ENCODE results near the gene C10orf143.

Gene C10orf143

DNA sequence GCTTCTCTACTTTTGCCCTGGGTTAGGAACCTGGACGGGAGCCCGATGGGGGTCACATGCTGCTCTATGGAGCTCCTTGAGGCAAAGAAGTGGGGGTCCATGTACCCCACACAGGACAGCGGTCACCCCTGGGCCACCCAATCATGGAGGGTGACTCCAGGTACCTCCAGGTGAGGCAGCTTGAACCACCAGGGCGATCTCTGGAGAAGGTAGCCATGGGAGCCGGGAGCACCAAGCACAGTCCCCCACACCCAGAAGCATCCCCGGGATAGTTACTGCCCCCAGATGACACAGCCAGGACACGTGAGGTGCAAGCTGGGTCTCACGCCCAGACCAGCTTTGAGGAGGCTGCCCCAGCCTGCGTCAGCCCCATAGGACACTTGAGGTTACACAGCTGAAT, 58.4 kb downstream of the C10orf143 start:
- DNase-seq (ENCODE audit: low spot score) = no peak

GRCh38 chr10:130050721-130051120, 59.9 kb downstream of the C10orf143 start:
- no peak for DNase-seq (ENCODE audit: low spot score)

GRCh38 chr10:130049987-130050386, 60.6 kb downstream of the C10orf143 start:
- no peak for DNase-seq (ENCODE audit: low spot score)

DNA sequence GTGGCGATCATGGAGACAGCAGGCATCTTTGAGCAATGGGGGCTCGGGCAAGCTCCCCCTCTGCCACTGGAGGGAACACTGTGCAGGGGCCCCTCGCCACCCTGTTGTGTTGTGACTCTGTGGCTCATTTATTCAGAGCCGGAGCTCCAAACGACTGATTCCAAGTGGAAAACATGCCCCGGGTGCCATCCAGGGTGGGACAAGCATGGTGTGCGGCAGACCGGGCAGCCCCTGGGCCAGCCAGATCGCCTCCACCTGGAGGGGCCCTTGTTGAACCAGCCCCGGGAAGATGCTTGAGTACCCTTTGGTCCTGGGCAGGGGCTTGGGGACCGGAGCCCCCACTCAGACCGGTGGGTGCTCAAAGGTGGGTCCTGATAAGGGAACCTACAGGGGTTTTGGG, 61.4 kb downstream of the C10orf143 start:
- no peak for DNase-seq (ENCODE audit: low spot score)

GRCh38 chr10:130048081-130048480, 62.5 kb downstream of the C10orf143 start:
- DNase-seq (ENCODE audit: low spot score) = no peak

GRCh38 chr10:130047336-130047735, 63.3 kb downstream of the C10orf143 start:
- DNase-seq (ENCODE audit: low spot score) = no peak

DNA sequence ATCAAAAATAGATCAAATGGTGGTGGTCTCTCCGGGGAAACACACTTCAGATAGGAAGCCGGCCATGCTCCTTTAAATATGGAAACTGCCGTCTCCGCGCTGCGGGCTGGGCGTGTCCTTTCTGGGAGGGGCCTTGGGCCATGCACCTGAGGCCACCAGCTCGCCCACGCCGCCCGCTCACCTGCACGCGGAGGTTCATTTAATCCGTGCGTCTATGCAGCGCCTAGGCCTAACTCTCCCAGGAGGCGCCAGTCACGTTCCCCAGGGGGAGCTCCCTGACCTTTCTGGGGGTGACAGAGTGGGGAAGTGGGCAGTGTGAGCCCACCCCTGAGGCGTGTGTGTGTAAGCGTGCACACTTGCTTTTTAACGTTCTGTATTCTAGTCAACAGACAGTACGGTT, 64.0 kb downstream of the C10orf143 start:
- DNase-seq (ENCODE audit: low spot score) = no peak

GRCh38 chr10:130045801-130046321, 64.8 kb downstream of the C10orf143 start:
- no peak for DNase-seq (ENCODE audit: low spot score)

DNA sequence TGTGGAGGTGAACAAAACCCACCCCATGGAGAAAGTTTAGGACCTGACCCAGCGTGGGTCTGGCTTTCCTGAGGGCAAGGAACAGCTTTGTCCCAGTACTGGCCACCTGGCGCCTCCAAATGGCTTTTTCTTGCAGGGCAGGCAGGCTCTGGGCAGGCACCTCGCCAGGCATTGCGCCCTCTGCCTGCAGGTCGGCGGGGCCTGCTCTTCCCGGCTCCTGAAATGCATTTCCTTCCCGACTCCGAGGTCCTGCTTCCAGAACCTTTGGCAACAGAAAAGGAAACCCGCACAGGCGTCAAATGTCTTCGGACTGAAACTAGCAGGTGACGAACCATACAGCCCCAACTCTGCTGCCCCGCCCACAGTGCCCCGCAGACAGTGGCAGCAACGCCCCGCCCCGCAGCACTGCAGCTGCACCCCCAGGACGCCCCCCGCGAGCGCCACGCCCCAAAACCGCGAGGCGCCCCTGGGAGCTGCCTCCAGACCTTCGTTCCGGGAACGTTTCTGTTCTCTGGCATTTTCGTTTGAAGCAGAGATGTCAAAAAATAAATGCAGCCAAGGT, 65.5 kb downstream of the C10orf143 start:
- DNase-seq (ENCODE audit: low spot score) = no peak

DNA sequence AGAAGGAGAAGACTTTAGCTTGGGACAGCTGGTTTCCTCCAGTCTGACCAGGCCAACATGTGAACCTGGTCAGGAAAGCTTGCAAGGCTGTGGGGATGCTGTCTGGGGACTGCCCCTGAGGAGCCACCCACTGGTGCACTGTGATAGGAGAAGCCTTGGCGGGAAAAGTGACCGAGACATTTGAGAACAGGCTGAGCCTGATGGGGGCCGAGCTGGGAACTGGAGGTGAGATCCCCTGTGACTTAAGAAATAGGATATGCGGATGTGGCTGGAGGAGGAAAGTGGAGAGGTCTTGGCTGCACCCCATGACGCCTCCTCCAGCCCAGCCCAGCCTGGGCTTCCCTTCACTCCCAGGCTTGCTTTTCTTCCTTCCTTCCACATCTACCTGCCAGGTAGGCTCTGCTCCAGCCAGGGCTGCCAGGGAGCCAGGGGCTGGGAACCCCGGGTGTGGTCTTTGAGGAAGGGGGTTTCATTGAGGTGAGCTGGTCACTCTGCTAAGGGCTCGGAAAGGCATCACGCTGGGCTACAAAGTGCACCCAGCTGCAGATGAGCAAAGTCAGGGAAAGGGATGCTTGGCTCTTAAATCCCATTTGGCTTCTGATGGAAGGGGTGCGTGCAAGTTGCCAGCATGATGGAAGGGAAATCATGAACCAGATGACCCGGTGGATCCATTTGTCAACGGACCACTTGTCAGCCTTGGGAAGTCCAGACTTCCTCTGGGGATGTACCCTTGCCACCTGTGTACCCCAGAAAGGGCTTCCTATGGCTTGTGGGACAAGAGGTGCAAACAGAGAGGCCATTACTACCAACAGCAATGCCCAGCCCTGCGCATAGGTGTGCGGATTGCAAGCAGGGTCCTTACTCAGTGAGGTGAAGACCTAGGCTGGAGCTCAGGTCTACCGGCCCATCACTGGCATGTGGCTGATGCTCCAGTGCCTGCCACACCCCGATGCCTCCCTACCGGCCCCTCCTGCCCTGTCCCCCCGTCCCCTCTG, 66.3 kb downstream of the C10orf143 start:
- DNase-seq (ENCODE audit: low spot score) = no peak

GRCh38 chr10:130043491-130043890, 67.1 kb downstream of the C10orf143 start:
- DNase-seq (ENCODE audit: low spot score) = no peak

GRCh38 chr10:130042381-130042780, 68.2 kb downstream of the C10orf143 start:
- no peak for DNase-seq (ENCODE audit: low spot score)

GRCh38 chr10:130041451-130042371, 68.9 kb downstream of the C10orf143 start:
- no peak for DNase-seq (ENCODE audit: low spot score)

GRCh38 chr10:130040817-130041330, 69.8 kb downstream of the C10orf143 start:
- DNase-seq (ENCODE audit: low spot score) = no peak

GRCh38 chr10:130040351-130040750, 70.3 kb downstream of the C10orf143 start:
- no peak for DNase-seq (ENCODE audit: low spot score)

- DNase-seq (ENCODE audit: low spot score) = no peak
These were observed 71.5 kb downstream of the C10orf143 start for GRCh38 chr10:130039141-130039540.

- no peak for DNase-seq (ENCODE audit: low spot score)
These were observed 72.0 kb downstream of the C10orf143 start for GRCh38 chr10:130038611-130039109.

DNA sequence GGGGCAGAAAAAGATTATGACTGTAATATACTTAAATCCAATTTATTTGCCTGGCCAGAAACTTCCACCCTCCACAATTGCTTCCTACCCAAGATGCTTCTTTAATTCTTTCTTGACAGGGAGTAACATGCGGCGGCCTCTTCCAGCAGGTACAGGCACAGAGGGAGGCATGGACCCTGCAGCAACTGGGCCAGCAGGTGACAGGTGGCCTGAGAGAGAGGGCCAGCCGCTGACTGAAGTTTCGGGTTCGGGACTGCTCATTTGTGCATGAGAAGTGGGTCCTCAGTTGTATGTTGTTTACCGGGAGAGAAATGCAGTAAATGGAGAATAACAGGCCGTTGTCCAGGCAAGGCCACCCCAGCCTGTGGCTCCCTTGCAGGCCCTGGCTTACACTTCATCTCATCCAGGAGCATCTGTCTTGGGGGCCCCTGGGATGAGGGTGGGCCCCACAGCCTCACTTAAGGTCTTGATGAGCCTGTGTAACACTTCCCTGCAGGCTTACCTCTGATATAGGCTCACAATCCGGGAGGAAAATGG, 72.5 kb downstream of the C10orf143 start:
- no peak for DNase-seq (ENCODE audit: low spot score)

DNA sequence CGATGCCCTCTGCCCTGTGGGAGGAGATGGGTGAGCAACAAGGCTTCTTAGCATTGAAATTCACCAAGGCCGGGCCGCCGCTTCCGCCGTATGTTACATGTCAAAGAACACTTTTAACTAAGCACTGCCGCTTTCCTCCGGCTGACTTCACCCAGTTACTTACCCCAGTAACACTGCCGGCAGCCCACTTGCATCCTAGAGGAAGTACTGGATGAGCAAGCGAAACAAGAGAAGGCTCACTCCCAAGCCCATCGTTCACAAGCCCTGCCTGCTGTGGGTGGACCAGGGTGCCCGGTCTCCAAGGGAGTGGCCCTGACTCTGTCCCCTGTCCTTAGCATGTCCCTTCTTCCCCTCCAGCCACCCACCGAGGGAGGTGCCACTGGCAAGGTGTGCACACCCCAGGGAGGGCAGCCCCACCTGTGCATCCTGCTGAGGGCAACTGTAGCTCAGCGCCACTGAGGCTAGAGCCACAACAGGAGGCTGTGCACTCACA, 73.4 kb downstream of the C10orf143 start:
- no peak for DNase-seq (ENCODE audit: low spot score)

- no peak for DNase-seq (ENCODE audit: low spot score)
These were observed 74.1 kb downstream of the C10orf143 start for GRCh38 chr10:130036296-130037065.
